Activated T-cell treated with anti-CD3 and anti-CD28 coated beads for 24 hours (primary cell): ENCODE data around the gene CD244.

Experiments
- DNase-seq: peaks from one replicate; pipeline ENCODE4 v3.0.0-alpha.2; 2020; ENCODE audit warnings: low read depth

CD244 gene

GRCh38 chr1:160846281-160846680 is 16.4 kb downstream of the CD244 start:
- DNase-seq = no peak

- DNase-seq = no peak
Measured at GRCh38 chr1:160844447-160845232, 18.0 kb downstream of the CD244 start.

- DNase-seq = no peak
Measured at GRCh38 chr1:160841079-160841478, 21.6 kb downstream of the CD244 start.

GRCh38 chr1:160839746-160840145 is 22.9 kb downstream of the CD244 start:
- DNase-seq = no peak

GRCh38 chr1:160838888-160839287 is 23.8 kb downstream of the CD244 start:
- DNase-seq = no peak

DNA sequence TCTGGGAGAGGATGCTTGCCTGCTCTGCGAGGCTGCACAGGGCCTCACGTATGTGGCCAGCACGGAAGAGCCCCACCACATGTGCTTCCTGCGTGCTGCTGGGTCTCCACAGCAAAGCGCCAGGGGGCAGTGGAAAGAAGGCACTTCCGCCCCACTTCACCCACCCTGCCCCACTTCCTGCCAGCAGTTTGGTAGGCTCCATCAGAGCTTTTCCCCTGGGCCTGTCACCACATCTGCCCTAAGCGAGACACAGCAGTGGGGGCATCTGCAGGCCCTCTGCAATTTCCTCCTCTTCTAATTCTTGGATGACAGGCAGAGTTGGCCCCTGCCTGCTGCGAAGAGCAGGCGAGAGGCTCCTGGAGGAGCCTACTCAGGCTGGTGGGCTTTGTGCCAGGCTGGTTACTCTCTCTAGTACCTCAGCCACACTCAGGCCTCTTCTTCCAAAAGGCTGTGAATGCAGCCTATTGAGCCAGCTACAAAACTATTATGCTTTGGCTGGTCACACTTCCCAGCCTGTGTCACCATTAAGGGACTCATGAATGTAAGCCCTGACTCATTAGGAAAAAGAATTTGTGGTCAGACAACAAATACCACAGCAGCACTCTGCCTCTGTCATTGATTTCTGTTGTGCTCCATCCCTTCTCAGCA is 25.0 kb downstream of the CD244 start:
- peak; percentile 69 for DNase-seq

GRCh38 chr1:160836981-160837557 is 25.6 kb downstream of the CD244 start:
- no peak for DNase-seq

DNA sequence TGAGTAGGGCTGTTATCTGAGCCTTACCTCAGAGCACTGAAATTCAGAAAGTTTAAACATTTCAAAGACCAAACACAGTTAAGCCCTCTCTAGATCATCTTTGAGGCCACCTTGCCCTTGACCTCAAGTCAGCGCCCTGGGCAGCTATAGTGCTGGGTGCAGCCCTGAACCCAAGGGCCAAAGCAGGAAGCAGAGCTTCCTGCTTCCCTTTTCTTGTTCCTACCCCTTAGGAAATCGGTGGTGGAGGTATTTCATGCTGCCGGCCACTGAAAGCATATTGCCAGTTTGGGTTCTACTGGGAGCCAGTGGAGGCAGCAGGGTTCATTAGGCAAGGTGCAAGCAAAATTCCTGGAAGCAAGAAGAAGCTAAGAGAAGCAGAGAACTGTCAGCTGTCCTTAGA is 26.1 kb downstream of the CD244 start:
- DNase-seq = no peak

GRCh38 chr1:160835751-160836150 is 26.9 kb downstream of the CD244 start:
- no peak for DNase-seq

- DNase-seq = no peak
Measured at GRCh38 chr1:160834945-160835565, 27.6 kb downstream of the CD244 start.

GRCh38 chr1:160830321-160831153 is 32.1 kb downstream of the CD244 start:
- DNase-seq = peak; percentile 69

DNA sequence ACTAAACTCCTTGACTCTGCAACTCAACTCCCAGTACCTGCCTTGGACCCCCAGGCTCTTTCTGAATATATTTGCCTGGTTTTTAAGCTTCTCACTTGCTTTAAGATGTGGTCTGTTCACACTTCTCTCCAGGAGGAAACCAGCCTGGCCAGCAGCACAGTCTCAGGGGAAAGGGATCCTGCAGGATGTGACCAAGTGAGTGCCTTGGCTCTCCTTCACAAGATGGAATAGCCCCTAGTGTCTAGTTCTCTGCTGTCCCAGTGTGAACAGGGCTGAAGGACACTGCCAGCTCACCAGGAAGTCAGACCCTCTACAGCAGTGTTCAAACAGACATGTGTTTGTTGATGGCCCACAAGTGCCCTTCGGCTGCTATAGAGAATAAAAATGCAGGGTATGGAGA is 32.9 kb downstream of the CD244 start:
- no peak for DNase-seq

GRCh38 chr1:160827418-160827817 is 35.3 kb downstream of the CD244 start:
- DNase-seq = no peak

- DNase-seq = no peak
Measured at GRCh38 chr1:160826546-160826945, 36.1 kb downstream of the CD244 start.

DNA sequence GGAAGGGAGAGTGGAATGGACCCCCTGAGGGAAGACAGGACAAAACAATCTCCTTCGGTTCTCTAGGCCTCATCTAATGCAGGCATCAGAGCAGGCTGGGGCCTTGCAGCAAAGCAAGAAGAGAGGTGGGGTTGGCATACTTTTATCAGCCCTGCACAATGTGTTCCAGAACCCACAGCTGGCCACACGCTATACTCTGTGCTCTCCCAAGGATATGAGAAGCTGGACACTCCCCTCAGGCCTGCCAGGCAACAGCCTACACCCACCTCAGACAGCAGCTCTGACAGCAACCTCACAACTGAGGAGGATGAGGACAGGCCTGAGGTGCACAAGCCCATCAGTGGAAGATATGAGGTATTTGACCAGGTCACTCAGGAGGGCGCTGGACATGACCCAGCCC is 39.4 kb downstream of the CD244 start:
- DNase-seq = no peak

GRCh38 chr1:160821627-160822026 is 41.1 kb downstream of the CD244 start:
- DNase-seq = no peak

- DNase-seq = no peak
Measured at GRCh38 chr1:160819186-160819585, 43.5 kb downstream of the CD244 start.

GRCh38 chr1:160818207-160818937 is 44.3 kb downstream of the CD244 start:
- DNase-seq = no peak

DNA sequence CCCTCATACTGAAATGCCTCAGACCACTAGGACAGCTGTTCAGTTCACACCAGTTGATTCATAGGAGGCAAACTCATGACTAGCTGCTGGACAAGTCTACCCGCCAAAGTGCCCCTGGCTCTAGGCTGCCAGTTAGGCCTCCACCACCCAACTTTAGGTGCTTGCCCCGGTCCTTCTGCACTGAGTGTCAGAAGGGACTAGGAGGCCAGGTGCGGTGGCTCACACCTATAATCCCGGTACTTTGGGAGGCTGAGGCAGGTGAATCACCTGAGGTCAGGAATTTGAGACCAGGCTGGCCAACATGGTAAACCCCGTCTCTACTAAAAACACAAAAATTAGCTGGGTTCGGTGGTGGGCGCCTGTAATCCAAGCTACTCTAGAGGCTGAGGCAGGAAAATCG is 47.8 kb downstream of the CD244 start:
- no peak for DNase-seq

GRCh38 chr1:160814316-160814715 is 48.4 kb downstream of the CD244 start:
- DNase-seq = no peak

- DNase-seq = no peak
Measured at GRCh38 chr1:160813215-160813614, 49.5 kb downstream of the CD244 start.
